Fibroblast of the conjunctiva (primary cell): ENCODE measurements around the gene ANO4.
"Not testable (repeated sequence)": the region's sequence is repeated elsewhere in the genome, so short reads cannot be mapped to it uniquely, and the experiment has no call there.

Source experiments
- DNase-seq: peaks from one replicate; pipeline ENCODE4 v3.0.0-alpha.2; 2010; ENCODE audit warnings: low read depth

ANO4 gene

DNA sequence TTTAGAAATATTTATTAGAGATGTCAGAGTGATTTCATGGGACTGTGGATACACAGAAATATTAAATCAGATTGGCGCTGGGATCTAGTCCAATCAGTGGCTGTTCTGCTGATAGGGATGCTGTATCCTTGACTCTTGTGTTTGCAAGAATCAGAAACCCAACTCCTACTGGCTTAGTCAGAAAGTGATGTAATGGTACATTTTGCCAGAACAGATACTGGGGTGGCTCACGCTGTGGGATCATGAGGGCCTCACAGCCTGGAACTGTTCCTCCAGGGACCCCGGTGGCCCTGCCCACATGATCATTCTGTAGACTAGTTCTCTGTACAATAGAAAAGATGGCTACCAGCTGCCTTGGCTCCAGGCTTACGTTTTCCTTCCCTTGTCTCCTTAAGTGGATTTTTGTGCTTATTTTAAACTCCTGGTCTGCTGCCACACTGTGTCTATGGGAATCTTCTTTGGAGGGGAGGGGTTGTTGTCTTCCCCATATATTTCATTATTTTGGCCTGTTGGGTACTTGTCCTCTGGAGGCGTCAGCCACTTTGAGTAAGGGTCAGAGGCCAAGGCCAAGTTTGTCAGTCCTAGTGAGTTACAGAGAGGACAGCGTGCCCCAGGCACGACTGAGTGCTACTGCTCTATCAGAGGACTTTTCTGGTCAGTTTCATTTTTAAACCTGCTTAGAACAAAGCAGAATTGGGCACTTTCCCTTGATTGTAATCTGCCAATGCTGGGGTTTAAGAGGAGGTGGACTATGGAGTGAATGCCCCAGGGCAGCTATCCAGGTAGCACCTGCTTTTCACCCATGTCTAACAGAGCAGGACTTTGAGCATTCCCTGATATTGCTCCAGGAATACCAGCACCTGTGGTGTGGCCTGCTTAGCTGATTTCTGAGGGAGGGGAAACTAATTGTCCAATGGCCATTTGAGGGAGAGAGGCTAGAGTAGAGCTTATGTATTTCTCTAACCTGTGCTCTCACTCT, 251.2 kb downstream of the ANO4 start:
- DNase-seq, result no peak

DNA sequence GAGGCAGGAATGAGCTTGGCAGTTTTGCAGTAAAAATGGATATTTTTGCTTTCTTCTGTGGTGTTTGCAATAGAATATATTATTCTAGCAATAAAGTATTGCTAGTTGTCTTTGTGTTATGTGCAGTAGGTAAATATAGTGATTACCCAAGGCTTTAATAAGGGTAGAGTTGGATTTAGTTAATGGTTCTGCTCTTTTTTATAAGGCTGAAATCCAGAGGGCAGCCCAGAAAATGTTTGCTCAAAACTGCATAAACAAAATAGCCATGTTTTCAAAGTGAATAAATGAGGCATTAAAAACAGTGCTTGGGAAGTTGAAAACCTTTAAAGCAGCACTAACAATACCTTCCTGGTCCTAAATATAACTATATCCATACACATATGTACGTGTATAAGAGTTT, 253.1 kb downstream of the ANO4 start:
- DNase-seq, result no peak

DNA sequence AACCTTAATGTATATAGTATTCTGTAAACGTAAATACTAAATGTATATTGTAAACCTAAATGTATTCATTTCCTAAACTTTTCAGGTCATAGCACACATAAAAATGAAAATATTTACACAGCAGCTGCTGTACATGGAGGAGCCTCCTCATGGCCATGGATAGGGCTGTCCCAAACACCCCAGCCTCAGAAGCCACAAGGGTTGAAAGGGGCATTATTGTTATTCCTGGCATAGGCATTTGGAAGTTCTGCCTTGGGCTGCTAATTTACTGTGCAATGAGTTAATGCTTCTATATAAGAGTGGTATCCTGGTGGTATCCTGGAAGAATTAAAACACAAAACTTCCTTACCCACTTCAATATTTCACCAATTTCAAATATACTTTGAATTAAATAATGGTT, 256.1 kb downstream of the ANO4 start:
- DNase-seq, result no peak

DNA sequence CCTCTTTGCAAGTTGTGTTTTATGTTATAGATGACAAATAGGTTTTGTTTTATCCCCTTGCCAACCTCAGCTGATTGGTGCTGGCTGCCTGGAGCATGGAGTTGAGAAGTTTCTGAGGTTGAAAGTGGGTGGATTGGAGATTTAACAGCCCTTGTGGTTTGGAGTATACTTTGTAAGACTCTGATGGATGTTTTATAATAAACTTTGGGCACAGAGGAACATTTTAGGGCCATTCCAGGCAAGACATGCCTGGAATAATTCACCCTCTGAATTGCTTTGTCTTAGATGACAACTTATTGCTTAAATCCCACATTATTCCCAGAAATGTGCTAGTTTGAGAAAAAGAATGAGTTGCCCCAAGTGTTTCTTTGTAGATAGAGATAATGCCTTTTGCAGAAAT, 256.6 kb downstream of the ANO4 start:
- DNase-seq, result no peak

DNA sequence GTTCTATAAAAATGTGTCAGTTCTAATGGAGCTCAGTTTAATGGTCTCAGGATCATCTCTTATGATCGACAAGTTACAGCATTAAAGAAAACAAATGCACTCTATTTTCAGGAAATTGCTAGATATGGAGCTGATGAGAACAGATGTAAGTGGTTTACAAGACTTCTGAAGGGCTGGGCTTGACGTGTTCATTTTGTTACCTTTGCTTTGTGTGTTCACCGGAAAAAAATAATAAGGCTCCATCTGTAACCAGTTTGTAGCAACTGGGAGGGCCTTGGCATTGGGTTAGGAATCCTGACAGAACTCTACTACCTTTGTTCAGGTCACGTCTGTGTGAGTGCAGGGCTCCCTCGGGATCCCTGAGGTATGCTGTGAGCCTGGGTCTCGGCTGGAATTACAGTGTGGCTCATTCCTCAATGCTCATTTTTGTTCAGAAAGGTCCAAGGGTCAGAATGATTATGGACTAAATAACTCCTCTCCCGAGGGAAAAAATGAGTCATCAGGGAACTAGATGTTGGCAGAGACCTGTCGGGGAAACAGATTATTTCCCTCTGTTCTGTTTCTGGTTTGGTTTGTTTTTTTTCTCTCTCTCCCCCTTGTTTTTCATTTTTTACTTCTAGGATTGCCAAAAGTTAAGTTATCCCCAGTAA, 257.4 kb downstream of the ANO4 start:
- peak; percentile 42 for DNase-seq

DNA sequence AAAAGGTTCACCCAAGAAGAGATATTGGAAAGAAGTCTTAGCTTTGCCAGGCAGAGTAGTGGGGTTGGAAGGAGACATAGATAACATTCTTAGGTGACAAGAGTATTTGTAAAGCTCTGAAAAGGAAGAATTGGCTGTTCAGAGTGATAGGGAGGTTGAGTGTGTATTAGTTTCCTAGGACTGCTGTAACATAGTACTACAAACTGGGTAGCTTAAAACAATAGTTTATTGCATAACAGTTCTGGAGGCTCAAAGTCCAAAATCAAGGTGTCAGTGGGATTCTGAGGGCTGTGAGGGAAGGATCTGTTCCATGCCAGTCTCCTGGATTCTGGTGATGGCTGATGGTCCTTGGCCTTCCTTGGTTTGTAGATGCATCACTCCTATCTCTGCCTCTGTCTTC, 258.6 kb downstream of the ANO4 start:
- no peak for DNase-seq

DNA sequence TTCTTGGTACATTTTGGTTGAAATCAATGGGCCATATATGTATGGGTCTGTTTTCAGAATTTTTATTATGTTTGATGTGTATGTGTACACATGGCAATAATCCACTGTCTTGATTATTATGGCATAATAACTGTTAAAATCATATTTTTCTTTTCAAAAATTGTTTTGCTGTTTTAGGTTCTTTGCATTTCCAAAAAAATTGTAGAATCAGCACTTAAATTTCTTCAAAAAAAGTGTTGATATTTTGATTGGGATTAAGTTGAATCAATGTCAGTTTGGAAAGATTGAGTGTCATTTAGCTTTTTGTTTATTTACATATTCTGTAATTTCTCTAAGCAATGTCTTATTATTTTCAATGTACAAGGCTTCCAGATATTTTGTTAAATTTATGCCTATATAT, 261.4 kb downstream of the ANO4 start:
- no peak for DNase-seq

DNA sequence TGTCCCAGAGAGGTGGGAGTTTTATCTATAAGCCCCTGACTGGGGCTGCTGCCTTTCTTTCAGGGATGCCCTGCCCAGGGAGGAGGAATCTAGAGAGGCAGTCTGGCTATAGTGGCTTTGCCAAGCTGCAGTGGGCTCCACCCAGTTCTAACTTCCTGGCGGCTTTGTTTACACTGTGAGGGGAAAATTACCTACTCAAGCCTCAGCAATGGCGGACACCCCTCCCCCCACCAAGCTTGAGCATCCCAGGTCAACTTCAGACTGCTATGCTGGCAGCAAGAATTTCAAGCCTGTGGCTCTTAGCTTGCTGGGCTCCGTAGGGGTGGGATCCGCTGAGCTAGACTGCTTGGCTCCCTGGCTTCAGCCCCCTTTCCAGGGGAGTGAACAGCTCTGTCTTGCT, 267.9 kb downstream of the ANO4 start:
- DNase-seq, result not testable (repeated sequence)

DNA sequence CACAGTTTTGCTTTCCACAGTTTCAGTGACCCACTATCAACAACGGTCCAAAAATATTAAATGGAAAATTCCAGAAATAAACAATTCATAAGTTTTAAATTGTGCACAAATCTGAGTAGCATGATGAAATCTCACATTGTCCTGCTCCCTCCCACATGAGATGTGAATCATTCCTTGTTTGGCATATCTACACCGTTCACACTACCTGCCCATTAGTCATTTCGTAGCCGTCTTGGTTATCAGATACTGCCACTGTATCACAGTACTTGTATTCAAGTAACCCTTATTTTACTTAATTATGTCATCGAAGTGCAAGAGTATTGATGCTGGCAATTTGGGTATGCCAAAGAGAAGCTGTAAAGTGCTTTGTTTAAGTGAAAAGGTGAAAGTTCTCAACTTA, 270.1 kb downstream of the ANO4 start:
- no peak for DNase-seq

DNA sequence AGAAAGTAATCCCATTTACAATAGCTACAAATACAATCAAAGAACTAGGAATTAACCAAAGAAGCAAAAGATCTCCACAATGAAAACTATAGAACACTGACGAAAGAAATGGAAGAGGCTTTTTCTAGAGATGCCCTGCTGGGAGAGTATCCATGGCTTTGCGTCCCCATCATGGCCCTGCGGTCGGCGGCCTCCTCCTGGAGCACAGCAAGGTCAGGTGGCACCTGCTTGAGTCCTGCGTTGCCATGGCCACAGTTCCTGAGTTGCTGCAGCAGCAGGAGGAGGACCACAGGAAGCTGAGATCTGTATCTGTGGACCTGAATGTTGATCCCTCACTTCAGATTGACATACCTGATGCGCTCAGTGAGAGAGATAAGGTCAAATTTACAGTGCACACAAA, 271.9 kb downstream of the ANO4 start:
- DNase-seq, result no peak

DNA sequence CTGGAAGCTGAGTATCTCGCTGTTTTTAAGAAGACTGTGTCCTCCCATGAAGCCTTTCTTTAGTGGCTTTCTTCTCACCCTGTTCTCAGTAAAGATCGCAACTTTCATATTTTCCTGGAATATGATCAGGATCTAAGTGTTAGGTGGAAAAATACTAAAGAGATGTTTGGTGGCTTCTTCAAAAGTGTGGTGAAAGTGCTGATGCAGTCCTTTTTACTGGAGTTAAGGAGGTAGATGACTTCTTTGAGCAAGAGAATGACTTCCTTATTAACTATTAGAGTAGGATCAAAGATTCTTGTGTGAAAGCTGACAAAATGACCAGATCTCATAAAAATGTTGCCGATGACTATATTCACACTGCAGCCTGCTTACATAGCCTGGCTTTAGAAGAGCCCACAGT, 273.8 kb downstream of the ANO4 start:
- DNase-seq, result no peak

DNA sequence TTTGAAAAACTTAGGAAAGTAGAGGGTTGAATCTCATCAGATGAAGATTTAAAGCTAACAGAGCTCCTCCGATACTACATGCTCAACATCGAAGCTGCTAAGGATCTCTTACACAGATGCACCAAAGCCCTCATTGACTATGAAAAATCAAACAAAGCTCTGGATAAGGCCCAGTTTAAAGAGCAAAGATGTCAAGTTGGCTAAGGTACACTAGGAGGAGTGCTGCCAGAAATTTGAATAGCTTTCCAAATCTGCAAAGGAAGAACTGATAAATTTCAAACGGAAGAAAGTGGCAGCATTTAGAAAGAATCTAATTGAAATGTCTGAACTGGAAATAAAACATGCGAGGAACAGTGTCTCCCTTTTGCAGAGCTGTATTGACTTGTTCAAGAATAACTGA, 274.3 kb downstream of the ANO4 start:
- DNase-seq, result no peak

DNA sequence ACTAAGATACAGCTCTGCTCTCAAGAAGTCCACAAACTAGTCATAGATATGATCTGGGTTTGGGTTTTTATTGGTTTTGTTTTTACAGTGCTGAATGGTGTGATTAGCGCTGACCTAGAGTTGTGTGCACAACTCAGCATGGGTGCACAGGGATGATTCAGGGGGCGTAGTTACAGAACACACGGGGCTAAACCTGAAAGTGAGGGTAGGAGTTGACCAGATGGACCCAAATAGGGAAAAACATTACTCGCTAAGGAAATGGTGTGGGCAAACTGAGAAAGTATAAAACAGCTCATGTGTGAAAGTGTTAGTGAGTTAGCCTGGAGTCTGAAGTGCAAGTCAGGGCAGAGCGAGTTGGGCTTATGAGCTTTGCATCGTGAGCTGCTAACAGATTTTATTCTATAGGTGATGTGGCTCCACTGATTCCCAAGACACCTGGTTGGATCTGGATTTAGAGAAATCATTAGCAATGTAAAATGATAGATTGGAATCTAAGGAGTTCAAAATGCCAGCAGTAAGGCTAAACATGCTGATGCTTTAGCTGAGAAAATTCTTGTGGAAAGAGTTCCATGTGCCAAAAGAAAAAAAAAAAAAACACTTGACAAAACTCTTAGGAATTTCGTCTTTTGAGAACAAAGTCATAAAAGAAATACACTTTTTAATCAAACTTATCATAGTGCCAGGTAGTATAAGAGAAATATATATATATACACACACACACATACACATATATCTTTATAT, 280.5 kb downstream of the ANO4 start:
- DNase-seq, result no peak

DNA sequence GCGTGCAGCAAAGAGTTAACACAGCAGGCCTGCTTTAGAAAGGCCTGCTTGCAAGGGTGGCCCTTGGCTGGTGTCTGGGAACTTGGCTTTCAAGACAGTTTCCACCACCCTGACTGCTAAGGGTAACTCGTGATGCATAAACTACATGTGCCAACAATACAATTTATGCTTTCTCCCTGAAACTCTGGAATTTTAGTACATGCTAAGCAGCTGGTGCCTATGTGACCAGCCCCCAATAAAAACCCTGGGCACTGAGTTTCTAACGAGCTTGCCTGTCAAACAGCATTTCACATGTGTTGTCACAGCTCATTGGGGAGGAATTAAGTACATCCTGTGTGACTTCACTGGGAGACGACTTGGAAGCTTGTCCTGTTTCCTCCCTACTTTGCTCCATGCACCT, 282.3 kb downstream of the ANO4 start:
- DNase-seq, result no peak

DNA sequence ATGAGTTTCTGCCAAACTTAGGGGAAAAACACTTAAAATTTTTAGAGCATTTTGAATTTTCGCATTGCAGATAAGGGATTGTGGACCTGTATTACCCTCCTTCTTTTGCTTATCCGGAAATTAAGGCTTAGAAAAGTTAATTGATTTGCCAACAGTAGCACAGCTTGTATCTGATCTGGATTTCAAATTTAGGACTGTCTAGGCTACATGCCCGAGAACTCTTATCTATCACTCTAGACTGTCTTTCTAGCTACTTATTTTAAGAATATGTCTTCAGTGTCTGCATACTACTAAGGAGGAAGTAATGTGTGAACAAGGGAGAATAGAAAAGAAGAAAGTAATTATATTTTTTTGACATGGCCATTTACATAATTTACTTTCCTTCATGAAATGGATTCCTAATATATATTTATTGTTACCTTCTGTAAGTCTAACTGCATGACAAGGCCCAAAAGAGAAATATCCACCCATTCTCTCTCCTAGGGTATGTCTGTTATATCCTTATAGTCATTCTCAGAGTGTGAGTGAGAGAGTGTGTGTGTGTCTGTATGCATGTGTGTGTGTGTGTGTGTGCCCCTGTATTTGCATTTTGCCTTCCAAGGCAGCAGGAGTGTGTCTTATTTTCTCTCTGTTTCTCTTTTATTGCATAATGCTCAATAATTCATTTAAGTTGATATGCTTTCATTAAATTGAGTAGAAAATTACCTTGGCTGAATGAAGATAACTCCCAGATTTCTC, 283.4 kb downstream of the ANO4 start:
- DNase-seq, result no peak

DNA sequence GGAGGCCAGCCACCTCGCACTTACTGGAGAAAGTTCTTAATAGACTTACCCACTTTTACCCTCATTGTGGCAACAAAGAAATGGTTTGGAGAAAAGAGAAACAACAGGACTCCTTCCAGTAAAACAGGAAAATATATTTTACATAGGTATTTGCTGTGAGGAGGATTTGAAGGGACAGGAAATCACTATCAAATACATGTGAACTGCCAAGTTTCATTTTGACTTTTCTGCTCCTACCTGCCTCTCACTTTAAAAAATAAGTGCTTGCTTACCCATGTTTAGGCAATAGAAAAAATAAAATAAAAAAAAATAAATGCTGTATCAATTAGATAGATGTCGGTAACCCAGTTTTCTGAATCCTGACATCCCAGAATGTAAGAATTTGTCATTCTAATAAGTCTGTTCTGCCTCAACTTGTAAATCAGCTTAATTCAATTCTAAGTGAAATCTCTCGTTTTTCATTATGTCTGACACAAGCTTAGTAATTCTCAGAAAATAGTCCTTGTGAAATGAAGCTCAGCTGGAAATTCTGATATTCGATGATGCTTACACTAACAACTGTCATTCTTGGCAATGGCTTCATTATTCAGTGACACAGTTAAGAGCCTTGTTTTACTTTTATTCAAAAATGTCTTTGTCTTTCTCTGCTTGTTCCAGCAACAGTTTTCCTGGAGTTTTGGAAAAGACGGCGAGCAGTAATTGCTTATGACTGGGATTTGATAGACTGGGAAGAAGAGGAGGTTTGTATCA, 284.1 kb downstream of the ANO4 start:
- DNase-seq, result no peak

DNA sequence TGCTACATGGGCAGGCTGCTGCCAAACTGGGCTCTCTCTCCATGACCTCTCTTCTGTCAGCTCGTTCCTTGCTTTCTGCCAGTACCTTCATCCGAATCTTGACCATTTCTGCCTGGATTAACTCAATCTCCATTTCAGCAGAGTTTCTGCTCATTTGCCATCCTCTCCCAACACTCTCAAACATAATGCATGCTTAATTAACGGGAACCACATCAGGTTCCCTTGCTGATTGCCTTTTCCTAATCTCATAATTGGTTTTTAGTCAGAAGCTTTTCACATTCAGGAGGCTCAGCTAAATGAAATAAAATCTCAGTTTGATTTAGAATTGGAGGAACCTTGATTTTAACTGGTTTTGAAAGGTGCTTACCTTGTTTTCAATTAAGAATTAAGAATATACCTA, 288.1 kb downstream of the ANO4 start:
- no peak for DNase-seq

DNA sequence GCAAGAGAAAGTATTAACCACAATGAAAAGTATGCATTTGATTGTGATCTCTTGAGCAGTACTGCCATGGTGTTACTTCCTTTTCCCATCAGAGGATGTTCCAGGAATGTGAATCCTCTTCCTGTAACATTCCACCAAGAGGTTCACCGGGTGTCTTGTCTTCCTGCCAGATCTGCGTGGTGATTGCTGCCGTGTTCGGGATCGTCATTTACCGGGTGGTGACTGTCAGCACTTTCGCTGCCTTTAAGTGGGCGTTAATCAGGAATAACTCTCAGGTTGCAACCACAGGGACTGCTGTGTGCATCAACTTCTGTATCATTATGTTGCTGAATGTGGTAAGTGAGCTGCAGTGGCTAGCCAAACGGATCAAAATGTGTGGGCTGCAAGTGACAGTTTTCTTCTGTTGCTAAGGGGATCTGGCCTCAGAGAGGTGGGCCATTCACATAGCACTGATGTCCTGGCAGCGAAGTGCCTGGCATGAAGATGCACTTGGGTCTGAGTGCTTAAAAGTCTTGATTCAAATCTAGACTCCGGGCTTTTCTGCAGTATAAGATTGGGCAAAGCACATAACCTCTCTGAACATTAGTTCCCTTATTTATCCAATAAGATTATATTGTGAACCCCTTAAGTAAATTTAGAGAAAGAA, 292.0 kb downstream of the ANO4 start:
- DNase-seq, result no peak

DNA sequence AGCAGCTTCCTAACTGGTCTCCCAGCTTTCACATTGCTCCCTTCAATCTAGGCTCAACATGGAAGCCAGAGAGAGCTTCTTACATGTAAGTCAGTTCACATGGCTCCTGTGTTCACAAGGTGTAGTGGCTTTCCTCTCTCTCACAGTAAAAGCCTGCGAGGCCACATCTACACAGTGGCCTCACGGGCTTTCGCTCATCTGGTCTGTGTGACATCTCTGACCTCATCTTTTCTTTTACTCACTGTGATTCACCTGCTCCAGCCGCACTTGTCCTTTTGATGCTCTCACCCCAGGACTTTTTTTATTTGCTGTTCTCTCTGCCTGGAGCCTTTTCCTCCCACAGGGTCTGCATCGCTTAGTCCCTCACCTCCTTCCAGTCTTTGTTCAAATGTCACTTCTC, 293.3 kb downstream of the ANO4 start:
- no peak for DNase-seq

DNA sequence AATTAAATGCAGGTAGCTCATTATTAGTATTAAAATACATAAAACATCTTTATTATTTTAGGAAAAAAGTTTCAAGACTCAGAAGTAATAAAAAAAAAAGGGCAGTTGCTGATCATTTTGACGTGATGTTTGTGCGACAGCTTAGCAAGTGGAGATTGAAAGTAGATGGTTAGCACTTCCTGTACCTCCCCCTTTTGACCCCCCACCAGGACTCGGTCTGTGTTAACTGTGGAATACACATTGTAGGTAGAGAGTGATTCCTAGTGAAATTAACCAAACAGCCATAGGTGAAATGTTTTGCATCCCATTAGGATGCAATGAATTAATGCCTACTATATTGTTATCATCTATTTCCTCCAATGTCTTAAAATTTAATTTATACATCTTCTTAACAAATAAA, 294.7 kb downstream of the ANO4 start:
- no peak for DNase-seq

DNA sequence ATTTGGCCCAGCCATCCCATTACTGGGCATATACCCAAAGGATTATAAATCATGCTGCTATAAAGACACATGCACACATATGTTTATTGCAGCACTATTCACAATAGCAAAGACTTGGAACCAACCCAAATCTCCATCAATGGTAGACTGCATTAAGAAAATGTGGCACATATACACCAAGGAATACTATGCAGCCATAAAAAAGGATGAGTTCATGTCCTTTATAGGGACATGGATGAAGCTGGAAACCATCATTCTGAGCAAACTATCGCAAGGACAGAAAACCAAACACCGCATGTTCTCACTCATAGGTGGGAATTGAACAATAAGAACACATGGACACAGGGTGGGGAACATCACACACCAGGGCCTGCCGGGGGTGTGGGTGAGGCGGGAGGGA, 295.6 kb downstream of the ANO4 start:
- not testable (repeated sequence) for DNase-seq
